Chondrocyte (in vitro differentiated cells): ENCODE measurements around the gene ZC3HAV1. TPM values are rescaled to one million over a fixed set of nuclear protein-coding genes. Genes with fewer than 3 reads are reported as not detected.

Experiments
- DNase-seq: peaks from one replicate; pipeline ENCODE4 v3.0.0; 2021; ENCODE audit warnings: mixed read lengths, low spot score
- H3K27ac Mint-ChIP-seq: one replicate; pipeline ENCODE4 v1.8.0; 2021; ENCODE audit warnings: mild to moderate bottlenecking, moderate library complexity, mixed read lengths; ENCODE audit not compliant: unreplicated experiment
- H3K27me3 Mint-ChIP-seq: 2 replicates; pipeline ENCODE4 v1.8.0; 2021; ENCODE audit warnings: low read depth, mixed read lengths
- H3K36me3 Mint-ChIP-seq: 2 replicates; pipeline ENCODE4 v1.8.0; 2021; ENCODE audit warnings: low read depth, mixed read lengths
- H3K4me1 Mint-ChIP-seq: 2 replicates; pipeline ENCODE4 v1.8.0; 2021; ENCODE audit warnings: low read depth, mild to moderate bottlenecking, mixed read lengths
- H3K4me3 Mint-ChIP-seq: one replicate; pipeline ENCODE4 v1.8.0; 2021; ENCODE audit warnings: mild to moderate bottlenecking, moderate library complexity, mixed read lengths; ENCODE audit not compliant: unreplicated experiment
- H3K9me3 Mint-ChIP-seq: 2 replicates; pipeline ENCODE4 v1.8.0; 2021; ENCODE audit warnings: low read depth, mixed read lengths
- total RNA-seq: library from RNA; stranded (reverse); gene quantifications from 3 replicates; pipeline ENCODE4 v1.2.1, GENCODE V29; 2021
- TF ChIP-seq, protein P1 (sequence below): fragments of 200-600 bp; sonication (generic); IDR thresholded peaks from 2 replicates; pipeline ENCODE4 v1.5.0; 2021; ENCODE audit warnings: antibody characterized with exemption, mild to moderate bottlenecking, moderate library complexity

ZC3HAV1 gene
- total RNA-seq, 1 donor from 2014 or later, result 34.1 TPM

- Mint-ChIP-seq H3K9me3 (no peaks in the 10 kb centered on the region), H3K27me3 (no peaks in the 10 kb centered on the region), H3K4me3 (no peak overlapping the region), H3K36me3 (peaks cover 19% of the 10 kb centered on the region), H3K4me1 (peaks cover 16% of the 10 kb centered on the region), H3K27ac (no peak overlapping the region)
- TF ChIP-seq, protein P1, sequence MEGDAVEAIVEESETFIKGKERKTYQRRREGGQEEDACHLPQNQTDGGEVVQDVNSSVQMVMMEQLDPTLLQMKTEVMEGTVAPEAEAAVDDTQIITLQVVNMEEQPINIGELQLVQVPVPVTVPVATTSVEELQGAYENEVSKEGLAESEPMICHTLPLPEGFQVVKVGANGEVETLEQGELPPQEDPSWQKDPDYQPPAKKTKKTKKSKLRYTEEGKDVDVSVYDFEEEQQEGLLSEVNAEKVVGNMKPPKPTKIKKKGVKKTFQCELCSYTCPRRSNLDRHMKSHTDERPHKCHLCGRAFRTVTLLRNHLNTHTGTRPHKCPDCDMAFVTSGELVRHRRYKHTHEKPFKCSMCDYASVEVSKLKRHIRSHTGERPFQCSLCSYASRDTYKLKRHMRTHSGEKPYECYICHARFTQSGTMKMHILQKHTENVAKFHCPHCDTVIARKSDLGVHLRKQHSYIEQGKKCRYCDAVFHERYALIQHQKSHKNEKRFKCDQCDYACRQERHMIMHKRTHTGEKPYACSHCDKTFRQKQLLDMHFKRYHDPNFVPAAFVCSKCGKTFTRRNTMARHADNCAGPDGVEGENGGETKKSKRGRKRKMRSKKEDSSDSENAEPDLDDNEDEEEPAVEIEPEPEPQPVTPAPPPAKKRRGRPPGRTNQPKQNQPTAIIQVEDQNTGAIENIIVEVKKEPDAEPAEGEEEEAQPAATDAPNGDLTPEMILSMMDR, result no peak
- DNase-seq, result no peak
These were observed 63.4 kb downstream of the ZC3HAV1 start for GRCh38 chr7:139046143-139046542.

DNA sequence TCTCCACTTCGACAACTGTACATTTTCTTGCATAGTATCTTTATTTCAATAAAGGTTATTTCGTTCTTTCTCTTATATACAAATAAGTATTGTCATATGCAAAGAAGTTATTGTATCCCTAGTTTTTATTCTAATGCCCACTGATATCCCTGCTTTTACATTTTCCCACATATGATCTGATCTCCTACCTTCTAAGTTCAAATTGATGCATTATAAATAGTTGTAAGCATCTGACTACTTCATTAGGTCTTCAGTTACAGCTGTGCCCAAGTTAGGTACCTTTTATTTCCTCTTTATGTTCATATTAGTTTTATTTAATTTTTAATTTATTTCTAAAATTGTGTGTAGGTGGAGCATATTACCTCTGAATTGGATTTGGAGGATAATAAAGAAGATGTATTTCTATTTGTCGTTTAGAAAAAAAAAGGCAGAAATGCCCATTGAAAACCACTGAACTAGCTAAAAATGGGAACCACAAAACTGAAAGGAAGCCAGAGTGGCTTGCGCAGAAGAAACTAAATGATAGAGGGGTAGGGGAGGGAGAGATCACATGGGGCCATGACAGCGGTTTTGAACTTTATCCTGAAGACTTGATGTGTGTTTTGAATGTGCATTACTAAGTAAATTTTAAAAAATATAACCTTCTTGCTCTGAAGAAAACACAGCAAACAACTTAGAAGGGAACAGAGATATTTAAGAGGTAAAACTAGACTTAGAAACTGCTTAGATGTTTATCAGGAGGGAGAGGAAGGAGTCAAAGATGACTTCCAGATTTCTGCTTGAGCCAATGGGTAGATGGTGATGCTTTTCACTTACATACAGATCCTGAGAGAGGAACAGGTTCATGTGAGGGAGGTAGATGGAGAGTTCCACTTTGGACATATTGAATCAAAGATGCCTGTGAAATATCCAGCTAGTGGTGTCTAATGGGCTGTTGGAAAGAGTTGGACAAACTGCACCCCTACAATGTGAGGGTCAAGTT lies 64.4 kb downstream of the ZC3HAV1 start:
- H3K27ac Mint-ChIP-seq, result no peak overlapping the region

GRCh38 chr7:139043823-139044812 lies 65.4 kb downstream of the ZC3HAV1 start:
- Mint-ChIP-seq H3K27me3 (no peaks in the 10 kb centered on the region), H3K4me1 (no peaks in the 10 kb centered on the region), H3K27ac (no peak overlapping the region), H3K4me3 (no peak overlapping the region), H3K36me3 (peaks cover 11% of the 10 kb centered on the region), H3K9me3 (no peaks in the 10 kb centered on the region)
- TF ChIP-seq, protein P1, result no peak
- no peak for DNase-seq

More for the DNA sequence above, 64.4 kb downstream of the ZC3HAV1 start:
- TF ChIP-seq, protein P1, result no peak
- Mint-ChIP-seq H3K4me3 (no peak overlapping the region), H3K4me1 (peaks cover 8% of the 10 kb centered on the region), H3K27me3 (no peaks in the 10 kb centered on the region), H3K36me3 (peaks cover 19% of the 10 kb centered on the region), H3K9me3 (no peaks in the 10 kb centered on the region)
- DNase-seq, result no peak

GRCh38 chr7:139041378-139042085 lies 68.0 kb downstream of the ZC3HAV1 start:
- Mint-ChIP-seq H3K9me3 (no peaks in the 10 kb centered on the region), H3K36me3 (peaks cover 9% of the 10 kb centered on the region), H3K27me3 (peaks cover 5% of the 10 kb centered on the region), H3K4me3 (no peak overlapping the region), H3K4me1 (peaks cover under 1% of the 10 kb centered on the region), H3K27ac (no peak overlapping the region)
- TF ChIP-seq, protein P1, result no peak
- DNase-seq, result no peak
